Ovary (tissue), 9 donors: ENCODE data around the gene KCNMB2. TPM values are rescaled to one million over a fixed set of nuclear protein-coding genes. Genes with fewer than 3 reads are reported as not detected.
"Not testable (repeated sequence)": the region's sequence is repeated elsewhere in the genome, so short reads cannot be mapped to it uniquely, and the experiment has no call there.

ENCODE experiments used
- DNase-seq, 5 donors: peaks; one replicate each; pipeline ENCODE4 v3.0.0-alpha.2; 2019 to 2020
- H3K27ac ChIP-seq, 2 donors: fragments of 200-600 bp; one replicate each; pipeline versions ENCODE4 v1.5.1 to v1.8.0; 2019 to 2022
- H3K27me3 ChIP-seq: fragments of 200-600 bp; one replicate; pipeline ENCODE4 v1.8.0; 2022
- H3K36me3 ChIP-seq: fragments of 200-600 bp; sonication (generic); one replicate; pipeline ENCODE4 v1.5.1; 2019
- H3K4me1 ChIP-seq: one replicate; pipeline ENCODE4 v1.8.1; 2013; ENCODE audit warnings: mild to moderate bottlenecking, moderate library complexity; ENCODE audit not compliant: insufficient read depth
- H3K4me3 ChIP-seq: fragments of 200-600 bp; sonication (generic); one replicate; pipeline ENCODE4 v1.5.1; 2017
- H3K9me3 ChIP-seq, 2 donors: fragments of 200-600 bp in 1 of 2; sonication (generic) in 1 of 2; one replicate each; pipeline versions ENCODE4 v1.5.1 to v1.8.1; 2013 to 2019; ENCODE audit warnings: mild to moderate bottlenecking in 1 of 2, moderate library complexity in 1 of 2
- CTCF ChIP-seq, 3 donors: fragments of 450-650 bp in 2 of 3; fragments of 200-600 bp in 1 of 3; IDR thresholded peaks; one replicate each; pipeline versions ENCODE4 v1.5.1 to v1.8.0; 2016 to 2022; ENCODE audit warnings: antibody characterized with exemption in 3 of 3, mild to moderate bottlenecking in 1 of 3
- EP300 ChIP-seq: sonication (generic); formaldehyde crosslinking; IDR thresholded peaks from one replicate; pipeline ENCODE4 v1.6.1; 2017; ENCODE audit warnings: antibody characterized with exemption
- POLR2A ChIP-seq: fragments of 450-650 bp; IDR thresholded peaks from one replicate; pipeline ENCODE4 v1.6.1; 2017; ENCODE audit warnings: antibody characterized with exemption, mild to moderate bottlenecking, moderate library complexity
- WGBS, 3 donors: extraction: QIAGEN DNeasy Blood & Tissue Kit in 1 of 3; methylation state at CpG; one replicate each; pipeline versions ENCODE4 v1.1.5 to v1.1.7; 2013 to 2017; 5-methylcytosine and 5-hydroxymethylcytosine counted together
- intact Hi-C, 4 donors: fragments of 100-400 bp; cut with DNase I; formaldehyde crosslinking; loops; one replicate each; pipeline versions ENCODE4 v1.11.0 to v1.15.1; 2022 to 2023
- polyA plus RNA-seq, 2 donors: library from polyadenylated mRNA; stranded (reverse); fragments of 200-250 nt in 1 of 2; fragments of 350-450 nt in 1 of 2; fragmentation: Illumina TruSeq in 1 of 2; extraction: RNeasy Lipid Tissue Mini Kit (QIAGEN cat#74804) in 1 of 2; gene quantifications; one replicate each; pipeline ENCODE4 v1.2.3, GENCODE V29; 2013 to 2014
- total RNA-seq, 7 donors: library from RNA; depleted of rRNA in 2 of 7; stranded (reverse); fragments of >200 nt in 2 of 7; fragmentation: NEBNext Ultra II Directional in 3 of 7; extraction: Animal tissue kit (Norgen Biotek cat#: 25700) in 3 of 7; gene quantifications; one replicate each; pipeline versions ENCODE4 v1.1.0 to v1.2.4, GENCODE V29; 2016 to 2023
- donor health status: DM: no; HTN: no; CAD: no; lungs with moderate emphysema.
- donor health status: DM: no; HTN: no; CAD: no.
- donor health status: Bipolar disorder and iron deficiency.
- donor health status: DM: yes; HTN: yes; CAD: no.
- donor health status: DM: no; HTN: no; CAD: no.
- donor health status: DM: yes; HTN: yes; CAD: no.

KCNMB2 gene
- total and polyA plus RNA-seq, 9 donors = 5.7 to 11.6 (median 7.5) TPM

- H3K9me3 ChIP-seq = no peaks in the 10 kb centered on the region
- intact Hi-C loops = no loop called here
- 87 to 94% (median 93%) methylated on average over 1 of the region's 1 CpG for WGBS, 3 donors
- no peak overlapping the region for H3K27ac ChIP-seq
- H3K27me3 ChIP-seq = no peaks in the 10 kb centered on the region
- H3K4me3 ChIP-seq = no peak overlapping the region
- H3K36me3 ChIP-seq = no peaks in the 10 kb centered on the region
- TF ChIP-seq CTCF (IDR thresholded peaks at IDR 0.05) (no peak), POLR2A (no peak), EP300 (no peak)
- no peaks in the 10 kb centered on the region for H3K4me1 ChIP-seq
- no peak for DNase-seq
These were observed 315.3 kb downstream of the KCNMB2 start for GRCh38 chr3:178851564-178851963.

- no peak overlapping the region for H3K27ac ChIP-seq
- intact Hi-C loops = no loop called here
- H3K4me3 ChIP-seq = no peak overlapping the region
- H3K4me1 ChIP-seq = no peaks in the 10 kb centered on the region
- H3K36me3 ChIP-seq = no peaks in the 10 kb centered on the region
- no peak for DNase-seq
- TF ChIP-seq EP300 (no peak), POLR2A (no peak), CTCF (IDR thresholded peaks at IDR 0.05) (no peak)
- no peaks in the 10 kb centered on the region for H3K9me3 ChIP-seq
- WGBS, 3 donors = 93 to 100% (median 94%) methylated on average over 2 of the region's 2 CpGs
- no peaks in the 10 kb centered on the region for H3K27me3 ChIP-seq
These were observed 320.6 kb downstream of the KCNMB2 start for GRCh38 chr3:178856804-178857203.

- no peak overlapping the region for H3K4me3 ChIP-seq
- no peak overlapping the region for H3K27ac ChIP-seq
- WGBS, 3 donors = 82 to 91% (median 83%) methylated on average over 3 of the region's 3 CpGs
- H3K36me3 ChIP-seq = no peaks in the 10 kb centered on the region
- intact Hi-C loops = no loop called here
- no peak for DNase-seq
- H3K9me3 ChIP-seq = no peaks in the 10 kb centered on the region
- TF ChIP-seq CTCF (IDR thresholded peaks at IDR 0.05) (no peak), POLR2A (no peak), EP300 (no peak)
- no peaks in the 10 kb centered on the region for H3K4me1 ChIP-seq
- H3K27me3 ChIP-seq = no peaks in the 10 kb centered on the region
These were observed 323.1 kb downstream of the KCNMB2 start for GRCh38 chr3:178859386-178859785.

- H3K9me3 ChIP-seq, H3K4me1 ChIP-seq, H3K4me3 ChIP-seq, H3K36me3 ChIP-seq, intact Hi-C loops, DNase-seq, H3K27me3 ChIP-seq, H3K27ac ChIP-seq: not testable (repeated sequence)
- 87 to 91% (median 89%) methylated on average over 27 to 29 of the region's 29 CpGs for WGBS, 3 donors
These were observed 323.7 kb downstream of the KCNMB2 start for GRCh38 chr3:178859900-178860436.

- Histone ChIP-seq H3K4me1 (peaks cover 10% of the 10 kb centered on the region), H3K27me3 (no peaks in the 10 kb centered on the region), H3K36me3 (no peaks in the 10 kb centered on the region), H3K9me3 (no peaks in the 10 kb centered on the region), H3K4me3 (no peak overlapping the region), H3K27ac (no peak overlapping the region)
- 0 to 3% (median 2%) methylated on average over 2 of the region's 2 CpGs for WGBS, 3 donors
- no peak for TF ChIP-seq CTCF (IDR thresholded peaks at IDR 0.05)
- no peak for DNase-seq
- intact Hi-C loops = no loop called here
These were observed 332.4 kb downstream of the KCNMB2 start for GRCh38 chr3:178868681-178869080.
